ENCODE data around the gene DR1.

The DR1 gene

DNA sequence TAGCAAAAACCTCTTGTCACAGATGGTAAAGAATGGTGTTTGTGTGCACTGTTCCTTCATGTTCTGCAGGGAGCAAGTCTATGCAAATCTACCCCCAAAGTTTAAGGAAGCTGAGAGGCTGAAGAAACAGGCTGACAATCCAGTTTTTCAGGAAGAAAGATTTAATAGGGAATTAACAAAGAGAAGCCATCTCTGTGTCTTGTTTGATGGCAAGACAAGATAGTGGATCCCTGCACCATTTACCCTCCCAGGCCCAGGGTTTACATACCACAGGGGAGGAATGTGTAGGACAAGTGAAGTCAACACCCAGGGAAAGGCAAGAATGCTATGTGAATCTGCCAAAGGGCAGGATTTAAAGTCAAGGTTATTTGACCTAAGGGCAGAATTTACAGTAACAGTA is 54.1 kb downstream of the DR1 start:
- H3K79me2 ChIP-seq (ENCODE audit: insufficient read depth, low read length) = no peaks in the 10 kb centered on the region
- no peaks in the 10 kb centered on the region for H3K36me3 ChIP-seq (ENCODE audit: insufficient read depth, low read length)
- no peaks in the 10 kb centered on the region for H3K4me1 ChIP-seq (ENCODE audit: insufficient read depth, low read length)
- no peak for DNase-seq
- no peaks in the 10 kb centered on the region for H3K9me3 ChIP-seq (ENCODE audit: insufficient read depth, low read length, severe bottlenecking)
- H3K27ac ChIP-seq (ENCODE audit: low read length) = no peak overlapping the region
- H3K9ac ChIP-seq (ENCODE audit: low read depth, low read length) = no peak overlapping the region
- H2AFZ ChIP-seq (ENCODE audit: low read depth, low read length) = no peak overlapping the region
- TF ChIP-seq, protein P1, sequence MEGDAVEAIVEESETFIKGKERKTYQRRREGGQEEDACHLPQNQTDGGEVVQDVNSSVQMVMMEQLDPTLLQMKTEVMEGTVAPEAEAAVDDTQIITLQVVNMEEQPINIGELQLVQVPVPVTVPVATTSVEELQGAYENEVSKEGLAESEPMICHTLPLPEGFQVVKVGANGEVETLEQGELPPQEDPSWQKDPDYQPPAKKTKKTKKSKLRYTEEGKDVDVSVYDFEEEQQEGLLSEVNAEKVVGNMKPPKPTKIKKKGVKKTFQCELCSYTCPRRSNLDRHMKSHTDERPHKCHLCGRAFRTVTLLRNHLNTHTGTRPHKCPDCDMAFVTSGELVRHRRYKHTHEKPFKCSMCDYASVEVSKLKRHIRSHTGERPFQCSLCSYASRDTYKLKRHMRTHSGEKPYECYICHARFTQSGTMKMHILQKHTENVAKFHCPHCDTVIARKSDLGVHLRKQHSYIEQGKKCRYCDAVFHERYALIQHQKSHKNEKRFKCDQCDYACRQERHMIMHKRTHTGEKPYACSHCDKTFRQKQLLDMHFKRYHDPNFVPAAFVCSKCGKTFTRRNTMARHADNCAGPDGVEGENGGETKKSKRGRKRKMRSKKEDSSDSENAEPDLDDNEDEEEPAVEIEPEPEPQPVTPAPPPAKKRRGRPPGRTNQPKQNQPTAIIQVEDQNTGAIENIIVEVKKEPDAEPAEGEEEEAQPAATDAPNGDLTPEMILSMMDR (IDR thresholded peaks at IDR 0.05; ENCODE audit: borderline replicate concordance, extremely low read depth, low read length, poor library complexity, severe bottlenecking) = no peak
- TF ChIP-seq EZH2 (IDR thresholded peaks at IDR 0.05; ENCODE audit: borderline replicate concordance, low read depth, low read length, severe bottlenecking) = no peak
- H4K20me1 ChIP-seq (ENCODE audit: insufficient read depth, low read length) = no peaks in the 10 kb centered on the region
- no peaks in the 10 kb centered on the region for H3K27me3 ChIP-seq (ENCODE audit: insufficient read depth, low read length, poor library complexity)
- no peak overlapping the region for H3K4me3 ChIP-seq (ENCODE audit: low read depth in 1 of 2, low read length in 2 of 2)
- no peak for ATAC-seq (ENCODE audit: insufficient read depth, low read depth)
- H3K4me2 ChIP-seq (ENCODE audit: insufficient read depth, low read length) = no peak overlapping the region

DNA sequence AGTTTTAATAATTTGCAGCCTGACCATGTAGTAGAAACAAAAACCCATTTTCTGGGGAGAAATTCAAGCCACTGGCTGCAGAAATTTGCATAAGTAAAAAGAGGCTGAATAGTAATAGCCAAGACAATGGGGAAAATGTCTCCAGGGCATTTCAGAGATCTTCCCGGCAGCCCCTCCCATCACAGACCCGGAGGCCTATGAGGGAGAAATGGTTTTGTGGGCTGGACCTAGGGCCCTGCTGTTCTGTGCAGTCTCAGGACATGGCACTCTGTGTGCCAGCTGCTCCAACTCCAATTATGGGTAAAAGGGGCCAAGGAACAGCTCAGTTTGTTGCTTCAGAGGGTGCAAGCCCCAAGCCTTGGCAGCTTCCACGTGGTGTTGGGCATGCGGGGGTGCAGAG is 62.5 kb downstream of the DR1 start:
- Histone ChIP-seq H3K9ac (ENCODE audit: low read depth, low read length) (no peak overlapping the region), H3K79me2 (ENCODE audit: insufficient read depth, low read length) (no peaks in the 10 kb centered on the region), H3K4me2 (ENCODE audit: insufficient read depth, low read length) (no peak overlapping the region), H2AFZ (ENCODE audit: low read depth, low read length) (no peak overlapping the region), H4K20me1 (ENCODE audit: insufficient read depth, low read length) (no peaks in the 10 kb centered on the region), H3K27ac (ENCODE audit: low read length) (no peak overlapping the region), H3K4me1 (ENCODE audit: insufficient read depth, low read length) (no peaks in the 10 kb centered on the region), H3K27me3 (ENCODE audit: insufficient read depth, low read length, poor library complexity) (no peaks in the 10 kb centered on the region), H3K36me3 (ENCODE audit: insufficient read depth, low read length) (no peaks in the 10 kb centered on the region), H3K9me3 (ENCODE audit: insufficient read depth, low read length, severe bottlenecking) (peaks cover 14% of the 10 kb centered on the region), H3K4me3 (ENCODE audit: low read depth in 1 of 2, low read length in 2 of 2) (no peak overlapping the region)
- ATAC-seq (ENCODE audit: insufficient read depth, low read depth) (no peak), DNase-seq (no peak)
- TF ChIP-seq EZH2 (IDR thresholded peaks at IDR 0.05; ENCODE audit: borderline replicate concordance, low read depth, low read length, severe bottlenecking) = no peak
- TF ChIP-seq, protein P1 (IDR thresholded peaks at IDR 0.05; ENCODE audit: borderline replicate concordance, extremely low read depth, low read length, poor library complexity, severe bottlenecking) = no peak

- H3K4me3 ChIP-seq (ENCODE audit: low read depth in 1 of 2, low read length in 2 of 2) = no peak overlapping the region
- no peak overlapping the region for H3K4me2 ChIP-seq (ENCODE audit: insufficient read depth, low read length)
- H4K20me1 ChIP-seq (ENCODE audit: insufficient read depth, low read length) = no peaks in the 10 kb centered on the region
- H3K9ac ChIP-seq (ENCODE audit: low read depth, low read length) = no peak overlapping the region
- H3K9me3 ChIP-seq (ENCODE audit: insufficient read depth, low read length, severe bottlenecking) = peaks cover 14% of the 10 kb centered on the region
- DNase-seq (no peak), ATAC-seq (ENCODE audit: insufficient read depth, low read depth) (no peak)
- no peak for TF ChIP-seq EZH2 (IDR thresholded peaks at IDR 0.05; ENCODE audit: borderline replicate concordance, low read depth, low read length, severe bottlenecking)
- TF ChIP-seq, protein P1 (IDR thresholded peaks at IDR 0.05; ENCODE audit: borderline replicate concordance, extremely low read depth, low read length, poor library complexity, severe bottlenecking) = no peak
- no peaks in the 10 kb centered on the region for H3K79me2 ChIP-seq (ENCODE audit: insufficient read depth, low read length)
- H3K27ac ChIP-seq (ENCODE audit: low read length) = no peak overlapping the region
- no peaks in the 10 kb centered on the region for H3K4me1 ChIP-seq (ENCODE audit: insufficient read depth, low read length)
- H2AFZ ChIP-seq (ENCODE audit: low read depth, low read length) = no peak overlapping the region
- no peaks in the 10 kb centered on the region for H3K27me3 ChIP-seq (ENCODE audit: insufficient read depth, low read length, poor library complexity)
- H3K36me3 ChIP-seq (ENCODE audit: insufficient read depth, low read length) = no peaks in the 10 kb centered on the region
Measured at GRCh38 chr1:93411000-93411399, 65.3 kb downstream of the DR1 start.

- H3K4me1 ChIP-seq (ENCODE audit: insufficient read depth, low read length) = no peaks in the 10 kb centered on the region
- no peak for DNase-seq
- no peak overlapping the region for H3K27ac ChIP-seq (ENCODE audit: low read length)
- no peak overlapping the region for H3K9ac ChIP-seq (ENCODE audit: low read depth, low read length)
- H3K9me3 ChIP-seq (ENCODE audit: insufficient read depth, low read length, severe bottlenecking) = no peaks in the 10 kb centered on the region
- H4K20me1 ChIP-seq (ENCODE audit: insufficient read depth, low read length) = no peaks in the 10 kb centered on the region
- no peak for TF ChIP-seq EZH2 (IDR thresholded peaks at IDR 0.05; ENCODE audit: borderline replicate concordance, low read depth, low read length, severe bottlenecking)
- TF ChIP-seq, protein P1 (IDR thresholded peaks at IDR 0.05; ENCODE audit: borderline replicate concordance, extremely low read depth, low read length, poor library complexity, severe bottlenecking) = no peak
- H3K79me2 ChIP-seq (ENCODE audit: insufficient read depth, low read length) = no peaks in the 10 kb centered on the region
- no peaks in the 10 kb centered on the region for H3K36me3 ChIP-seq (ENCODE audit: insufficient read depth, low read length)
- no peak overlapping the region for H3K4me2 ChIP-seq (ENCODE audit: insufficient read depth, low read length)
- no peaks in the 10 kb centered on the region for H3K27me3 ChIP-seq (ENCODE audit: insufficient read depth, low read length, poor library complexity)
- H3K4me3 ChIP-seq (ENCODE audit: low read depth in 1 of 2, low read length in 2 of 2) = no peak overlapping the region
- H2AFZ ChIP-seq (ENCODE audit: low read depth, low read length) = no peak overlapping the region
- ATAC-seq (ENCODE audit: insufficient read depth, low read depth) = no peak
Measured at GRCh38 chr1:93414749-93415148, 69.0 kb downstream of the DR1 start.
